ENCODE results near the gene RECQL5.
A peak's percentile ranks its signal among the peaks of the same experiment; 100 is the strongest.

Gene RECQL5

DNA sequence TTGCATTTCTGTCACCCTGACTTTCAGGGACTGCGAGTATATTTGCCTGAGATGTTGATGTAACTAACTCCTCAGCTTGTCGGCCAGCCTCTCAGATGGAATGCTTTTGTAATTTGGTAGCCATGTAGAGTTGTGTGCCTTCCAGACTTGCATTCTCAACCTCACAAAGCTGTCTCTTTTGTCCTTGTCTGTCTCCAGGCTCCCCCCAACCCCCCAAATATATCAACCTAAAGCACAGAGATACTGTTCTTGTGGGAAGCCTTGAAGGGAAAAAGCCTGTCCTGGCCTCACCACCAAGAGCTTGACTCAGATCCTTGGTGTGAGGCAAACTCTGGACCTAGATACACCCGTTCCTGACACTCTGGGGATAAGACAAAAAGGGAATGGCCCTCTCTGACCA, 18.5 kb upstream of the RECQL5 start:
- DNase-seq: no peak

DNA sequence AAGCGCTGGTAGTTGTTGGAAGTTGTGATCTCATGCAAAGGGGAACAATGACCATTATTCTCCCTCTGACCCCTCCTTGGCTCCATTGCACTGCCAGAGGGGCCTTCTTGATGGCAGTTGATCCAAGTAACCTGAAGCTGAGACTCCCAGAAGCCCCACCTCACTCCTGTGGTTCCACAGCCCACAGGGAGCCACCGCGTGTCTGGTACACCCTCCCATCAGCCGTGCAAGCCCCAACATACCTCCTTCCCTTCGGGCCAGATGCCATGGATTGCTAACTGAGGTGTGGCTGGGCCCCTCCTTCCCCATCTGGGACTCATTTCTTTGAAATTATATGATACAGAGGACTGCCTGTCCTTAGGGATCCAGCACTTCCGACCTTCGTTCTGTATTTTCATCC, 18.0 kb upstream of the RECQL5 start:
- DNase-seq: no peak

DNA sequence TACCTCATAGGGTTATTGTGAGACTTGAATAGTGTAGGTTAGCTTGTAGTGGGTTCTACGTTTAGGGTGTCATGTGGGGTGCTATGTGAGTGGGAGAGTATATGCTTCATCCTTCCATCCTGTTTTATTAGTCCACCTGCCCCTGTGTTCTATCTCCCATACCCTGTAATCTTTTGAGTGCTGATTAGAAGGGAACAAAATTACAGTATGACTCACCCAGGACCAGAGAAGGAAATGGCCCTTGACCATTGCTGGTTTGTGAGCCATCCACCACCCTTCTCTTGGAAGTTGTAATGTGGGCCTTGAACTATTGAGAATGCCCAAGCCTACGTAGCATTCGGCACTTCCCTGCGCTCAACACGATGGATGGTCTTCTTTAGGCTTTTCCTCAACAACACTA, 17.3 kb upstream of the RECQL5 start:
- DNase-seq: no peak

DNA sequence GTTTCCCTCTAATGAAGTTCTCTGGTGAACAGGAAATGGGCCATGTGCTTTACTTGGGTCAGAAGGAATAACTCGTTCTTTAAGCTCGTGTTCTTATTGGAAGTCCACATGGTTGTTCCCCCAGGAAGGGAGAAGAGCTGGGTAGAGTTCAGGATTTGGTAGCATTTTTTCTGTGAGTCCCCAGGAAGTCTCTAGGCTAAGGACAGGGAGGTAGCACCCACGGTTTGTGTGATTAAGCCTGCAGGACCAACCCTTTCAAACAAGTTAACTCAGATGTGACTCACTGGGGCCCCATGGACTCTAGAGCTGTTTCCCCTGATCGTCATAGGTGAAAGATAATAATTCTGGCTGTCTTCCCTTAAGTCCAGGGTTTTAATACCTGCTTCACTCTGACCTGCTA, 16.6 kb upstream of the RECQL5 start:
- DNase-seq: no peak

DNA sequence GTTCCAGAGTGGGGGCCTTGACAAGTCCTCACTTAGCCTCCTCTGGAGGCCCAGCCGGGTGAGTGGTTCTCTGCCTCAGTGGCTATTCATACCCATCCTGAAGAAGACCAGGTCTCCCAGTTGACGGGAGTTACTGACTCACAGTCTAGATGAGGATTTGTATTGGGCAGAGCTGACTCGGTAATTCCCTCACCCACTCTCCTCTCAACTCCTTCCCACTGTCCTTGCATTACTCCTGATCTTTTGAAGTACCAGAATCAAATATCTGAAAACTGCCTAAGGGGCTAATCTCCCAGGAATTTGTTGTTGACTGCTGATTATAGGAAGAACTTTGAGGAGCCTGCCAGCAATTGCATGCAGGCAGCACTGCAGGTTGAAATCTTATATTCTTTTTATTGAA, 14.3 kb upstream of the RECQL5 start:
- no peak for DNase-seq

DNA sequence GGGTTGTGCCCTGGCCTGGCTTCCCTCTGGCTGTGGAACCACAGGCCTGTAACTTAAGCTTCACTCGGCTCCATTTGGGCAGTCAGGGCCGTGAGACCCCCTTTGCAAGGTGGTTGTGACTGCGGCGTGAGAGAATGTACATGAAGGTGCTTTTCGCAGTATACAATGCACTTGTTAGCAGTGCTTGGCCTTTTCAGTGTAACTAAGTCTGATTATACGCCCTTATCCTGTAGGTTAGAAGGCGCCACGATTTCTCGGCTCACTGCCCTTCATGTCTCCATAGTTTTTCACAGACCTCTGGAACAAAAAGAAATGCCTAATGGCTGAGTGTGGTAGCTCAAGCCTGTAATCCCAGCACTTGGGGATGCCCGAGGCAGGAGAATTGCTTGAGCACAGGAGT, 13.5 kb upstream of the RECQL5 start:
- DNase-seq: no peak

DNA sequence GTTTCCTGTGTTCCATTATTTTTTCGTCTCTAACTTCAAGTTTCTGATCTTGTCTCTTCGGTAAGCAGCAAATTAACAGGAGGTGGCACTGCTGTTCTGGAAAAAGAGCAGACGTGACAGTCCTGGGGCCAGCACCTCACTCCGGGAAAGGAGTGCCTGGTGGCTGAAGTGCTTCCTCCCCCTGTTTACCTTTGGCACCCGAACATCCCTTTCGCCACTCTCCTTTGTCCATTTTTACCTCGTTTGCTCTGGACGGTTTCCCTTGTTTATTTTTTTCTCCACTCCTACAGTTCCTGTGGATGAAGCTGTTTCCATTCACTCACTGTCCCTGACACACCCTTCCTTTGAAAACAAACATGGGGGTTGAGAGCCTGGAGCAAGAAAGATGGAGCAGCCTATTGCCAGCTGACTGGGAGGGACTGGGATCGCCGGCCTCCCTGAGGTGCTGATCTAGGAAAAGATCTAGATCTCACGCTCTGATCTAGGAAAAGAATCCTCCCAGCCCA, 12.8 kb upstream of the RECQL5 start:
- no peak for DNase-seq

DNA sequence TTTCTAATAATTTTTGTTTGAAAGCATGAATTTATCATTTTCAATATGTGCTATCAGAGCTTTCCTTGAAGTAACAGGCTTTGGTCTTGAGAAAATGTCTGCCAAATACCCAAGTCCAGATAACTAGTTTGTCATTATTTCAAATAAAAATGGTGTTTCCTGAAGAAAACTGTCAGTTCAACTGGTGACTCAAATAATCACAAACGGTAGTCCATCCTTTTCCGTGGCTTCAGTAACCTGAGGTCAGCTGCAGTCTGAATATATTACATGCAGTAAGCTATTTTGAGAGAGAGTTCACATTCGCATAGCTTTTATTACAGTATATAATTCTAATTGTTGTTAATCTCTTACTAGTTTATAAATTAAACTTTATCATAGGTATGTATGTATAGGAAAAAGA, 9.5 kb upstream of the RECQL5 start:
- no peak for DNase-seq

DNA sequence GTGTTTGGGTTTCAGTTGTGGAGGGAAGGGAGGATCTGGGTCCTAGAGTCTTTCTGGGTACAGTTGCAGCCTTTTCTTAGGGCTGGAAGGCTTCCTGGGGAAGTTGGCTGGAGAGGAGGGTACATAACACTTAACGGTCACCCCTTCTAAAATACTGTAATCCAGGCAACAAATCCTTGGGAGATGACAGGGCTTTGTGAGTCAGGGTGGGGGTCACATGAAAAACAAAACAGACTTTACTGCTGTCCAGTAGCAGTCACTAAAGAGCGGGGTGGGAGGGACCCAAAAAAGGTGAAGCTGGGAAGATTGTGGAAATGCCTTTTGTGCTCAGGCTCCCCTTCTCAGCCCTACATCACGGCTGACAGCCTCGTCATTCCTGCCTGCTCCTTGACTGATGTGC, 6.5 kb upstream of the RECQL5 start:
- DNase-seq: no peak

DNA sequence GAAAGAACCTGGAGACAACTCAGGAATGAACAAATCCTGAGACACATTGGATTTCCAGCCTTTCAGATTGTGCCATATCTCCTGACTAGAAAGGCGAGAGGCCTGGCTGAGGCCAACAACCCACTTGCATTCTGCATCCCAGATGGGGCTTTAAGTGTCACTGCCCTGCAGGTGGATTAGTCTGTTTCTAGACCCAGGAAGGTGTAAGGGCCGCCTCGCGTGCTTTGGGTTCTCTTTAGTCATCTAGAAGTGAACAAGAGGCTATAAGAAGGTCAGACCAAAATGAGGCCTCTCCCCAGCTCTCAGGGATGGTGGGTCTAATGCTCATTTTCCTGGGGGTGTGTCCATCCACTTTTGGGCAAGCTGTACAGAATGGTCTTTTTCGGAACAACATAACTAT, 5.1 kb upstream of the RECQL5 start:
- DNase-seq: no peak

DNA sequence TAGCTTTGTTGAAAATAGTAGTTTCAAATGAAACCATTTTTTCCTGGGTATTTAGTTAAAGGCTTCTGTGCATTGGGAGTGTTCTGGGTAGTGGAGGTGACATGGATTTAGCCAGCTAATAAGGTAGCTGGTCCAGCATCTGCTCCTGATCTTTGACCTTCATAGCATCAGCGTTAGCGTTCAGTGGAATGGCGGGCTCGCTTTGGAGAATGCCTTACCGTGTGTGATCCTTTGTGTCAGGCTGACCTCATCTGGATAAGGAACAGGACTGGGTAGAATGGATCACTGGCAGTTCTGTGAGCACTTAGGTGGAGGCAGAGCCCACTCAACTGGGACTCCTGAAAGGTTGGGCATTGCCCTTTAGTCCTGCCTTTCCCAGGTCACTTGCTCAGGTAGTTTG, 3.9 kb upstream of the RECQL5 start:
- no peak for DNase-seq

DNA sequence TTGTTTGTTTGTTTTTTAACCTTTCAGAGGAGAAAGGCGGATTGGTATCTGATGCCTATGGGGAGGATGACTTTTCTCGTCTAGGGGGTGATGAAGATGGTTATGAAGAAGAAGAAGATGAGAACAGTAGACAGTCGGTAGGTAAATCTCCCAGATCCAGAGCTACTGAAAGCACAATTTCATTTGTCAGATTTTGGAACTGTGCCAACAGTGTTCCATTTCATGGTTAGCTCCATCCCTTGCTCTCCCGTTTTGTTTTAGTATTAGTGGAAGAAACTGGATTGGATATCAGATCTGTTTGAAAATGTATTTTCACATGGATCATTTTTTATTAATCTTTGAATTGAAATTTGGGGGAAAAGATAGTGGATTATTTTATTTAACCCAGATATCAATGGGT, 1.5 kb upstream of the RECQL5 start:
- DNase-seq: no peak

DNA sequence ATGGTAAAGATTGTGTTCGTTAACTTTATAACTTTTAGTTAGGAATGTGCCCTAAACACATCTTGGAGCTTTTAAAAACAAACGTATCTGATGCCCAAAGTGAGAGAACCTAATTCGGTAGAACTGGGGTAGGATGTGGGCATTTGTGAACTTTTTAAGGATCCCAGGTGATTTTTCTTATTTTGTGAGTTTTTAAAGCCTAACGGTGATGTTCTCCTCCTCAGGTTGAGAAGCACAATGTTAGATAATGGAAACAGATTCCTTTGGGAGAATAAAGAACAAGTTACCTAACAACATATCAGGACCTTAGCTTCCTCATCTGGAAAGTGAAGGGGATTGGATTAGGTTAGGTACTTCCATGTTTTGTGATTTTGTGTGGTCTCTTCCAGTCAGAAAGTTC, 871 bp upstream of the RECQL5 start:
- DNase-seq: no peak

DNA sequence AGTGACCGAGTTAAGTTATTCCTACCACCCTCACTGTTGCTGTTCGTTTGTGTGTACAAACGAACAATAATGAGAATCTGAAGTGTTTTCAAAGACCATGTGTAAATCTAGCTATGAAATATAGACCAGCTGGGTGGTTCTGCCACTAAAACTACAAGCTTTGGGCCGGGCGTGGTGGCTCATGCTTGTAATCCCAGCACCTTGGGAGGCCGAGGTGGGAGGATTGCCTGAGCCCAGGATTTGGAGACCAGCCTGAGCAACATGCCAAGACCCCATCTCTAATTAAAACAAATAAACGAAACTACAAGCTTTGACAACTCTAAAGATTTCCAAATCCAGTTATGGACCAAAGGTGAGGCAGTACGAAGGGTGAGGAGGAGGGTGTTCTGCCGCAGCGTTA, 973 bp downstream of the RECQL5 start:
- DNase-seq: no peak

DNA sequence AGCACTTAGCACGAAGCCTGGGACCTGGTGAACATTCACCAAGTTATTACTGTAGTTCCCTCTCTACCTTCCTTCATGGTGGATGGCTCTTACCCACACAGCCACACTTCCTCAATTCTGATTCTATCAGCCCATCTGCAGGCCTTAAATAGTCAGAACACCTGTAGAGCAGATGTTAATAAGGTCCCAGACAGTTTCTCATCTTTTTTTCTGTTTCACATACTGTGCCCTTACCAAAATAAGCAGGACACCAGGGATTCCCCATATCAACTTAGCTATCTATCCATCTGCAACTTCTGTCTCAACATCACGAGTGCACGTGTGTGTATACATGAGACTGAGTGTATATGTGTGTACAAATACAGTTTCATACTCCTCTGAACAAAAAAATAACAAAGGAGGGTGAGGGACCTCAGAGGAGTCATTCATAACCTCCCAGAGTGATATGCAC, 2.8 kb downstream of the RECQL5 start:
- DNase-seq: no peak

DNA sequence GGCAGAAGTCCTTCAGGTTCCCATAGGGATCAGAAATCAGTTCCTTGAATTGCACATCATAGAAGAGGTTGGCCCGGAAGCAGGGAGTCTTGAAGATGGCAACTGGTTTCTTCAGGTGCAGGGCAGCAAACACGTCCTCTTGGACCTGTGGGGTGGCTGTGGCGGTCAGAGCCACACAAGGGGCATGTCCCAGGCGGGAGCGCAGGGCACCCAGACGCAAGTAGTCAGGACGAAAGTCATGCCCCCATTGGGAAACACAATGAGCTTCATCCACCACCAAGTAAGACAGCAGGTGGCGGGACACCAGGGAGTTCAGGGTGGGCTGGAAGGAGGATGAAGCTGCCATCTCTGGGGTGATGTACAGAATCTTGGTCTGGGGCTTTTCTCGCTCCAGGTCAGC, 4.4 kb downstream of the RECQL5 start:
- DNase-seq: no peak

DNA sequence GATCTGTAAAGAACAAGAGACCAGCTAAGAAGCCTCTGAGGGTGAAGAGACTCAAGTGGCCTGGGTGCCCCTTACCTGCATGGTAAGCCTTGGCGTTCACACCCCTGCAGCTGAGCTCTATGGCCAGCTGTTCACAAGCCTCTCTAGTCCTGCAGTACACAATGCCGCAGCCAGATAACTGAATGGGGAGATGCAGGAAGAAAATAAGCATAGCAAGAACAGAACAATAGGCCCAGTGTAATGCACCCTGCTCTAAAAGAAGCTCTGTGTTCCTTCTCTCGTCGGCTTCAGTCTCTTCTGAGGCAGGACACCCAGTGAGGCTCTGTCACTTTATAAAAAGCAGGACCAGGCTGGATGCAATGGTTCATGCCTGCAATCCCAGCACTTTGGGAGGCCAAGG, 5.4 kb downstream of the RECQL5 start:
- DNase-seq: no peak

DNA sequence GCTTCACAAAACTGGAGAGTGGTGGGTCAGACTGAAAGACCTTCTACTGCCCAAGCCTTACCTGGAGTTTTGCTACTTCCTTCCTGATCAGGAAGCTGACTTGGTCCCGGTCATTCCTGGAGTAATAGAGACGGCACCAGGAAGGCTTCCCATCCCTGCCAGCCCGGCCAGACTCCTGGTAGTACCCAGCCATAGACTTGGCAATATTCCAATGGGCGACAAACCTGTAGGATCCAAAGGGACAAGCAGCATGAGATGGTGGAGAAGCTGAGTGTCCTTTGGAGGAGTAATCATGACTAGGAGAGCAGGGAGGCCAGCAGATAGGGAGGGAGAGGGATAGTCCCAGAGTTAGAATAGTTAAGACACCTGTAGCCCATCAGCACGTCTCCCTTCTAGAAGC, 8.7 kb downstream of the RECQL5 start:
- no peak for DNase-seq

DNA sequence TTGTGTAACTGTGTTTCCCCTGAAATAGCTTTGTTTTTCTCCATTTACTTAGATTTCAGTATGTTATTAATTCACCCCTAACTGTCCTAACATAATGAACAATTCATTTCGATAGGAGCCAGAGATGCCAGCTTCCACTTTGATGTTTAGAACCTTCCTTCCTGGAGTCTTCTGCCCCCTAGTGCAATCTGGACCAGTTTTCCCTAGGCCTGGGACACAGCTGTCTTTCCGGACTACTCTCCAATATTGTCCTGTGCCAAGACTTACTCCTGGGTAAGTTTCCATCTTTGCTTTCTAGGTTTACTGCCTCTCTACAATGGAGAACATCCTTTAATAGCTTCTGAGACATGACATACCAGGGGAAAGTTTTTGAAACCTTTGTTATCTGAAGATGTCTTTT, 12.8 kb downstream of the RECQL5 start:
- no peak for DNase-seq

DNA sequence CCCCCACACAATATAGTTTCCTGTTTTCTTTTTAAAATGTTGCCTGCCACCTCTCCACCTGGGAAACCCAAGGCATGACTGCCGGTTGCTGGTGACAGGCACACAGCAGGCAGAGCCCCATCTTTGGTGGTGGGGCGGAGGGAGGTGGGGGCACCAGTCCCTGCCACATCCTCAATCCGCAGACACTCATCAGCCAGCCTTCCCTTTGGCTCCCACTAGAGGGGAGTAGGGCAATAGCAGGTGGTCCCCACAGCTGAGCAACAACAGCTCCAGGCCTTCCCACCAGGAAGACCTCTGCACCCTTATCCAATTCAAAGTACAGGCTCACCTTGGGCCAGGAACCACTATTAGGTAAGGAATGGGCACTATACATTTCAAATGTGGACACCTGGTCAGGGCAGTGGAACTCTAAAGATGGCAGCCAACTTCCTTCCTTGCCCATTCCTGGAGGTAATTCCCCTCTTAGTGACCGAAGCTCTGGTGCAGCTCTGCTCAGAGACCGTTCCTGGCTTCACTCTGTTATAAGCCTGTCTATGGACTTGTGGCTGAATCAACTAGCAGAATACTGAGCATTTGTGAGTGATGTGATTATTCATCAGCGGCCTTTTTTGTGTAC, 13.9 kb downstream of the RECQL5 start:
- DNase-seq: peak in 3 of 6 experiments; percentile 2 to 18 (median 9)

DNA sequence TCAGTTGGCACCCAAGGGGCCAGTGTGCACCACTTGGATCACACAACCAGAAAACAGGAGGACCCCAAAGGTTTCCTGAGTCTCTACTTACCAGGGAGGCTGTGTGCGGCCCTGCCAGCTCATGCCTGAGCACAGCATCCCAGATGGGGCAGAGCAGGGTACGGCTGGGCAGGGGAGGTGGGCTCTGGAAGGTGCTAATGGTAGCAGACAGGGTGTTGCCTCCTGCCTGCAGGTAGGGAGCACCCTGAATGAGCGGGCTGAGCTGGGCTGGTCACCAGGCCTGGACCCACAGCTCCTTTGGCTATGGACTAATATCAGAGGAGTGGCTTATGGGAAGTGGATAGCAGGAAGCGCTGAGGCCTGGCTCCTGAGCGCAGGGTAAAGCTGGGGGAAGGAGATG, 14.6 kb downstream of the RECQL5 start:
- no peak for DNase-seq

DNA sequence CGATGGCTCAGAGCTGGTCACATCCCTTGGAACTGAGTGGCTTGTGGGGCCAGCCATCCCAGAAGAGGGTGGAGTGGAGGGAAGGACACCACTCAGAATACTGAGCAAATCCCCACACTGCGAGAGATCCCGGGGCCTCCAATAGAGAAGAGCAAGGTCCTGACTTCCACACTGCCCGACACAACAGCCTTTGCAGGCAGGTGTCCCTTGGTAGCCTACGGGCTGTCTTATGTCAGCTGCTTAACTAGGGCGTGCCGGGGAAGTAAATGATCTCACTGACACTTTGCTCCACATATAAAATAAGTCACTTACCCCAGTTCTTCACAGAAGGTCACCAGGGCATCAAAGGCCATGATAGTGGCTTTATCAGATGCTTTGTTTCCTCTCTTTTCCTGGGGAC, 16.1 kb downstream of the RECQL5 start:
- DNase-seq: no peak

DNA sequence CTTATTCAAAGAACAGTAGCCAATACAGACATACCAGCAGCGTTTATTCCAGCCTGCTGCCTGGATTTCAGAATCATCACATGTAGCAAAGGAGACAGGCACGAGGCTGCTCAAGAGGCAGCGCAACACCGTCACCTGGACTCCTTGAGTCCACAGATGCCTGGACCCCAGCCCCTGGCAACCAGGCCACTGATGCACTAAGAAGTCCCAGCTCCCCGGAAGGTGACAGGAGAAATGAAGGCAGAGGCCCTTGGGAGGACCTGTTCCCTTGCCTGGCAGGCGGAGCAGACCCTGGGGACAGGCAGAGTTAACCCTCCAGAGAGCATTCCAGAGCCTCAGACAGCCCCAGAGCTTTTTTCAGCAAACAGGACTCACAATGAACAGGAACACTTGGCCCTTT, 17.3 kb downstream of the RECQL5 start:
- DNase-seq: no peak

DNA sequence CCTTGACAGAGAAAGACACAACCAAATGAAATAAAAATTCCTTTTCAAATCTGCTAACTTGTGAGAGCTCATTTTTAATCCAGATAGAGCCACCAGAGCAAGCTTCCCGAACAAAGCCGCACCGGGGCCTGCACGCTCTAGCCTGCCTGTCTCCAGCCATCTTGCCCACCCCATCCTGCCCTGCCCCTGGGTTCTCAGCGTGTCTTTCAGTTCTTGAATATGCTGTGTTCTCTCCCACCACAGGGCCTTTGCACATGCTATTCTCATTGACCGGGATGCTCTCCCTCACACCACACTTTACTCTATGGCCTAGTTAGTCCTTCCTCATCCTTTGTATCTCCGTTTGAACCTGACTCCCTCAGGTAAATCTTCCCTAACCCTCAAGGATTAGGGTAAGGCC, 19.0 kb downstream of the RECQL5 start:
- DNase-seq: no peak

DNA sequence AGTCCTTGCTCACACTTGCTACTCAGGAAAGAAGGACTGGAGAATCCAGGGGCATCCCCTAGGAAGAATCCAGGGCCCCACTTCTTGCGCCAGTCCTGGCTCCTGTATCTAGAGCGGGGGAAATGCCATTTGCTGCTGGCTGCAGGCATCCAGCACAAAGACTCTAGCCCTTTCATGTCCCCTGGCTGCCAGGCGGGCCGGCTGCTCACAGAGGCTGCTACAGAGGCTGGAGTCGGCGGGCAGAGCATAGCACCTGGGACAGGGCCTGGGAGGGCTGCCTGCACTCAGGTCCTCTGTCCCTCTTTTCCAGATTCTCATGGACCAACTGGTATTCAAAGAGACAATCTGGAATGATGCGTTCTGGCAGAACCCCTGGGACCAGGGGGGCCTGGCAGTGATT, 19.9 kb downstream of the RECQL5 start:
- DNase-seq: no peak

DNA sequence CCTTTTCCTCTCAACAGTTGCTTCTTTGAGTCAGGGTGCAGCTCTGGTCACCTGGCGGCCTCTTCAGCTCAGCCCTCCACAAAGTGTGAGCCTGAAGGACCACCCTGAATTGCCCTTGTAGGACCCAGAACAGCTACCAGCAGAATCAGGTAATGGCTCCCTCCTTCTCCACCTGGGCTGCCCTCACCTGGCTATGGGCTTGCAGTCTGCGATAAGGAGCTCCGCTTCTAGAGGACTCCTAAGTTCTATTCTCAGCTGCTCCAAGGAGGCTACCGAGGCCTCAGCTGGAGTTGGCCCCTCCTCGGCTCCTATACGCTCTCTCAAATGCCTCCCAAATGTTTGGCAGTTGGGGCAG, 20.3 kb downstream of the RECQL5 start:
- DNase-seq: no peak
